Transverse colon (tissue), 3 donors: ENCODE results near the gene KLHDC9.

Experiments used
- CTCF ChIP-seq, 5 experiments: fragments of 200-600 bp in 3 of 5; fragments of 450-650 bp in 2 of 5; sonication (generic) in 3 of 5; IDR thresholded peaks; 1 replicate in 2 of 5; 2 replicates in 3 of 5; pipeline ENCODE4 v1.5.1; 2016 to 2017; ENCODE audit warnings: antibody characterized with exemption in 5 of 5, inconsistent platforms in 3 of 5, mild to moderate bottlenecking in 2 of 5, moderate library complexity in 1 of 5
- EP300 ChIP-seq: sonication (generic); formaldehyde crosslinking; IDR thresholded peaks from one replicate; pipeline ENCODE4 v1.6.1; 2017; ENCODE audit warnings: antibody characterized with exemption, low read depth
- POLR2A ChIP-seq: fragments of 450-650 bp; IDR thresholded peaks from one replicate; pipeline ENCODE4 v1.6.1; 2016; ENCODE audit warnings: antibody characterized with exemption, mild to moderate bottlenecking, moderate library complexity

- TF ChIP-seq POLR2A (no peak), CTCF (IDR thresholded peaks at IDR 0.05) (no peak), EP300 (no peak)
These were observed 46.9 kb upstream of the KLHDC9 start for GRCh38 chr1:161051219-161051618.
